GM12878 (cell line): Measurements from ENCODE around the gene CIRBP. TPM values are rescaled to one million over a fixed set of nuclear protein-coding genes. Genes with fewer than 3 reads are reported as not detected.
A peak's percentile ranks its signal among the peaks of the same experiment; 100 is the strongest.

Experiments
- ATAC-seq: fragments of 200-7000 bp; cut with Tn5 transposase; 3 replicates; pipeline ENCODE4 v1.9.1; 2020; ENCODE audit warnings: mild to moderate bottlenecking, moderate library complexity
- BruUV-seq: library from RNA; stranded (reverse); fragments of 400-500 nt; replicated peaks from 2 replicates; lab custom pipeline; 2021; lab: Mats Ljungman, UMichigan
- CTCF ChIA-PET: fragments of 300-600 bp; sonication (Branson Sonifier 250); formaldehyde crosslinking; extraction: SDS; loops from one replicate; lab custom pipeline; 2021; ENCODE audit warnings: inconsistent platforms; lab: Yijun Ruan, JAX
- POLR2A ChIA-PET: fragments of 350-600 bp; formaldehyde crosslinking; extraction: SDS; loops from one replicate; lab custom pipeline; 2021; ENCODE audit warnings: inconsistent platforms; lab: Charles Lee
- RAD21 ChIA-PET: fragments of 300-600 bp; sonication (Branson Sonifier 250); formaldehyde crosslinking; loops from one replicate; lab custom pipeline; 2023; ENCODE audit warnings: antibody characterized with exemption; ENCODE audit not compliant: unreplicated experiment; lab: Charles Lee
- SMC1A ChIA-PET: fragments of 300-600 bp; sonication (Branson Sonifier 250); formaldehyde crosslinking; loops from one replicate; lab custom pipeline; 2023; ENCODE audit not compliant: unreplicated experiment, uncharacterized antibody; lab: Charles Lee
- DNase-seq: peaks from one replicate; pipeline ENCODE4 v3.0.0-alpha.2; 2011; ENCODE audit warnings: low read depth, low spot score
- FAIRE-seq: peaks from 3 replicates; lab custom pipeline; 2011; peaks lifted over from hg19 to GRCh38; lab: Jason Lieb, UNC
- H2AFZ ChIP-seq: 2 replicates; pipeline ENCODE4 v1.6.0; 2011; ENCODE audit warnings: low read depth, low read length, control low read depth; ENCODE audit not compliant: control insufficient read depth
- H3K27ac ChIP-seq: 2 replicates; pipeline ENCODE4 v1.5.1; 2011; ENCODE audit warnings: control low read depth; ENCODE audit not compliant: control insufficient read depth, insufficient read depth
- H3K27me3 ChIP-seq, 2 experiments: replicated peaks in 1 of 2; 2 replicates each; pipeline versions ENCODE4 v1.6.0 to v1.6.1; 2011; ENCODE audit warnings: low read length in 1 of 2; ENCODE audit not compliant: control insufficient read depth in 2 of 2, insufficient read depth in 2 of 2
- H3K36me3 ChIP-seq, 2 experiments: 2 replicates each; pipeline ENCODE4 v1.5.1; 2011; ENCODE audit warnings: low read length in 1 of 2; ENCODE audit not compliant: control insufficient read depth in 2 of 2, insufficient read depth in 2 of 2
- H3K4me1 ChIP-seq: 2 replicates; pipeline ENCODE4 v1.6.1; 2011; ENCODE audit warnings: mild to moderate bottlenecking, low read length, moderate library complexity, mixed read lengths; ENCODE audit not compliant: control insufficient read depth, insufficient read depth
- H3K4me2 ChIP-seq: 2 replicates; pipeline ENCODE4 v1.6.0; 2011; ENCODE audit warnings: control low read depth; ENCODE audit not compliant: control insufficient read depth, insufficient read depth
- H3K4me3 ChIP-seq: fragments of 200-600 bp; sonication (generic); 2 replicates; pipeline ENCODE4 v1.5.1; 2016
- H3K79me2 ChIP-seq: 2 replicates; pipeline ENCODE4 v1.6.0; 2011; ENCODE audit warnings: low read length; ENCODE audit not compliant: control insufficient read depth, insufficient read depth
- H3K9ac ChIP-seq: 2 replicates; pipeline ENCODE4 v1.8.0; 2011; ENCODE audit warnings: low read length, control low read depth, mixed read lengths; ENCODE audit not compliant: control insufficient read depth, insufficient read depth
- H3K9me3 ChIP-seq: replicated peaks from 3 replicates; pipeline ENCODE4 v1.5.1; 2011; ENCODE audit warnings: mild to moderate bottlenecking, low read length; ENCODE audit not compliant: control insufficient read depth, insufficient read depth
- H4K20me1 ChIP-seq: 2 replicates; pipeline ENCODE4 v1.6.0; 2011; ENCODE audit not compliant: control insufficient read depth, insufficient read depth
- ATF2 ChIP-seq: IDR thresholded peaks from 2 replicates; pipeline ENCODE4 v1.6.1; 2012; ENCODE audit warnings: low read length, inconsistent platforms
- CHD1 ChIP-seq: IDR thresholded peaks from 2 replicates; pipeline ENCODE4 v1.6.1; 2012; ENCODE audit warnings: low read depth, low read length, improper control_type of control experiment
- DPF2 ChIP-seq: fragments of 450-650 bp; IDR thresholded peaks from 2 replicates; pipeline ENCODE4 v1.6.1; 2017; ENCODE audit warnings: mild to moderate bottlenecking
- IRF4 ChIP-seq: IDR thresholded peaks from 2 replicates; pipeline ENCODE4 v1.6.1; 2011; ENCODE audit warnings: low read depth, low read length
- MEF2B ChIP-seq: fragments of 450-650 bp; IDR thresholded peaks from 2 replicates; pipeline ENCODE4 v1.6.1; 2018; ENCODE audit warnings: mild to moderate bottlenecking, moderate library complexity; ENCODE audit not compliant: partially characterized antibody, poor library complexity, severe bottlenecking
- MTA2 ChIP-seq: fragments of 450-650 bp; IDR thresholded peaks from 2 replicates; pipeline ENCODE4 v1.6.1; 2016; ENCODE audit warnings: low read depth, mild to moderate bottlenecking, moderate library complexity
- SIX5 ChIP-seq: IDR thresholded peaks from 2 replicates; pipeline ENCODE4 v1.6.1; 2011; ENCODE audit warnings: mild to moderate bottlenecking, low read depth, low read length, moderate library complexity; ENCODE audit not compliant: severe bottlenecking
- WGBS: methylation state at CpG from one replicate; pipeline ENCODE4 v1.1.6; 2016; ENCODE audit warnings: low lambda C conversion rate; ENCODE audit not compliant: insufficient replicate concordance, insufficient coverage; ENCODE audit errors: missing lambda C conversion rate; 5-methylcytosine and 5-hydroxymethylcytosine counted together
- in situ Hi-C: fragments of 300-500 bp; cut with MboI; formaldehyde crosslinking; loops from 9 replicates; pipeline ENCODE4 v1.14.3; 2018; ENCODE audit warnings: mixed read lengths
- intact Hi-C: fragments of 100-400 bp; cut with micrococcal nuclease; formaldehyde crosslinking; loops from one replicate; pipeline ENCODE4 v1.14.2; 2022; ENCODE audit not compliant: unreplicated experiment
- polyA plus RNA-seq, 11 experiments: library from polyadenylated mRNA; depleted of rRNA in 4 of 11; unstranded in 6 of 11; stranded (reverse) in 5 of 11; fragments of >200 nt; fragmentation: Nextera tagmentation in 4 of 11; fragmentation: Illumina TruSeq in 1 of 11; extraction: Ambion mirVana in 4 of 11; extraction: Trizol in 1 of 11; gene quantifications; 1 replicate in 1 of 11; 2 replicates in 10 of 11; pipeline versions ENCODE4 v1.2.1 to v1.2.3, GENCODE V29; 2011 to 2016; ENCODE audit warnings: inconsistent platforms in 2 of 11, missing spikeins in 2 of 11, low read depth in 1 of 11
- total RNA-seq, 4 experiments: library from RNA; depleted of rRNA in 3 of 4; stranded (reverse); fragments of >200 nt in 3 of 4; fragmentation: Illumina TruSeq in 1 of 4; extraction: Trizol in 1 of 4; gene quantifications; 2 replicates each; pipeline versions ENCODE4 v1.2.1 to v1.2.3, GENCODE V29; 2013 to 2021
- TF ChIP-seq, protein P1 (sequence below): fragments of 450-650 bp; IDR thresholded peaks from 2 replicates; pipeline ENCODE4 v1.6.1; 2017; ENCODE audit warnings: mild to moderate bottlenecking, low read depth, inconsistent platforms; ENCODE audit not compliant: poor library complexity, severe bottlenecking

CIRBP gene
- total and polyA plus RNA-seq, 10 of the 15 experiments (the other 5 are each of a cell fraction or from before 2014, with no cell fraction given): 27.6 to 335 (median 229) TPM

DNA sequence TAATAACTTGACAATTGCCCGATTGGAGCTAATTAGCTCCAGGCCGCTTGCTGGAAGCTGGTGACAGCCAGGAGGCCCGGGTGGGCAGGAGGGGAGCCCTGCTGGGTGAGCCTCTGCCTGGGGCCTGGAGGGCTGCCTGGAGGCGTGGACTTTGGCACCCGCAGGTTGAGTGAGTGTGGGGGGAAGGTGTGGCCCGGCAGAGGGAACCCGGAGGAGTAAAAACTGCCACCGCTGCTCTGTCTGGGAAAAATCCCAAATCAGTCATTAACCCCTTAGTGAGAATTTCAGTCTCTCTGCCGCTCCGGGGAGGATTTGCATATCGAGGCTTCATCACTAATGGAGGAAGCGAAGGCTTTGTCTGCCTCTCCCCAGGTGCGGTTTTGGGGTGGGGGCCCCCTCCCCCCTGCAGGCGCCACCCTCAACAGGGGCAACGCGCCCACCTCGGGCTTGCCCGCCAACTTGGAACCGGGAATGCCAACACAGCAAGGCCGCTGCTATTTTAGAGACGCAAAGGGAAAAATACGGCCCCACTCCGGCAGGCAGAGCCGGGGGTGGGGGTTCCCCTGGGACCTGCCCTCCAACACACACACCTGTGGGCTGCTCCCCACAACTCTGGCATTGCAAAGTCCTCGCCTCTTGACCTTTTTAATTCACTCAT, 22.8 kb downstream of the CIRBP start (continued):
- TF ChIP-seq IRF4 (no peak), ATF2 (no peak), SIX5 (no peak), DPF2 (peak; percentile 68; the same call in 1 of the 2 replicates), MTA2 (peak; percentile 43; the same call in 1 of the 2 replicates)

- no TSS peak for BruUV-seq
- Histone ChIP-seq H3K27ac (no peak overlapping the region), H3K36me3 (no peaks in the 10 kb centered on the region), H3K9me3 (no peaks in the 10 kb centered on the region), H3K4me3 (no peak overlapping the region), H3K27me3 (no peaks in the 10 kb centered on the region; a peak in 1 of 4 replicates), H4K20me1 (no peaks in the 10 kb centered on the region), H3K79me2 (no peaks in the 10 kb centered on the region), H3K9ac (no peak overlapping the region), H3K4me2 (no peak overlapping the region; the same call in 1 of the 2 replicates), H2AFZ (no peak overlapping the region), H3K4me1 (peaks cover 16% of the 10 kb centered on the region)
- peak; percentile 36; the same call in 1 of the 3 replicates for ATAC-seq
- intact Hi-C loops: no loop called here
- 29% methylated on average over 17 of the region's 17 CpGs for WGBS
- FAIRE-seq: no peak
- in situ Hi-C loops: no loop called here
- POLR2A ChIA-PET: no interaction called here
- CTCF ChIA-PET: no interaction called here
- SMC1A ChIA-PET: no interaction called here
- RAD21 ChIA-PET: no interaction called here
- DNase-seq: no peak
- TF ChIP-seq MEF2B (peak; percentile 7), CHD1 (no peak)
- TF ChIP-seq, protein P1, sequence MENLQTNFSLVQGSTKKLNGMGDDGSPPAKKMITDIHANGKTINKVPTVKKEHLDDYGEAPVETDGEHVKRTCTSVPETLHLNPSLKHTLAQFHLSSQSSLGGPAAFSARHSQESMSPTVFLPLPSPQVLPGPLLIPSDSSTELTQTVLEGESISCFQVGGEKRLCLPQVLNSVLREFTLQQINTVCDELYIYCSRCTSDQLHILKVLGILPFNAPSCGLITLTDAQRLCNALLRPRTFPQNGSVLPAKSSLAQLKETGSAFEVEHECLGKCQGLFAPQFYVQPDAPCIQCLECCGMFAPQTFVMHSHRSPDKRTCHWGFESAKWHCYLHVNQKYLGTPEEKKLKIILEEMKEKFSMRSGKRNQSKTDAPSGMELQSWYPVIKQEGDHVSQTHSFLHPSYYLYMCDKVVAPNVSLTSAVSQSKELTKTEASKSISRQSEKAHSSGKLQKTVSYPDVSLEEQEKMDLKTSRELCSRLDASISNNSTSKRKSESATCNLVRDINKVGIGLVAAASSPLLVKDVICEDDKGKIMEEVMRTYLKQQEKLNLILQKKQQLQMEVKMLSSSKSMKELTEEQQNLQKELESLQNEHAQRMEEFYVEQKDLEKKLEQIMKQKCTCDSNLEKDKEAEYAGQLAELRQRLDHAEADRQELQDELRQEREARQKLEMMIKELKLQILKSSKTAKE: no peak
Measured at GRCh38 chr19:1292419-1293151, 23.5 kb downstream of the CIRBP start.
